ENCODE data around the gene RPS6KA4.

DNA sequence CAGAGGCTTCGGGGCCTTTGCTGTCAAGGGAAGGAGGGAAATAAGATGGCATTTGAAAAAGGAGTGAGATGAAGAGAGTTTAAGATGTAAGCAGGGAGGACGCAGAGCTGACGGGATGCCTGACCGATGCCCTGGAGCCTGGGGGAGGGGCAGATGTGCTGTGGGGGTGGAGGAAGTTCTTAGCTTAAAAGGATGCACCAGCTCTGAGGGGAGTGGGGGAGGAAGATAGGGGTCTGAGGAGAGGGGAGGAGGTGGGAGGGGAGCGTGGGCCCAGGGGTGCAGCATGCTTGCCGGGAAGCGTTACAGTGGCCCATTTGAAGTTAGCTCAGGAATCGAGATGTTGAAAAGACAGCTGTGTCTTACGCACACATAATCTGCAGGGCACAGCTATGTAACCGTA, 56.3 kb downstream of the RPS6KA4 start:
- TF ChIP-seq, protein P1, sequence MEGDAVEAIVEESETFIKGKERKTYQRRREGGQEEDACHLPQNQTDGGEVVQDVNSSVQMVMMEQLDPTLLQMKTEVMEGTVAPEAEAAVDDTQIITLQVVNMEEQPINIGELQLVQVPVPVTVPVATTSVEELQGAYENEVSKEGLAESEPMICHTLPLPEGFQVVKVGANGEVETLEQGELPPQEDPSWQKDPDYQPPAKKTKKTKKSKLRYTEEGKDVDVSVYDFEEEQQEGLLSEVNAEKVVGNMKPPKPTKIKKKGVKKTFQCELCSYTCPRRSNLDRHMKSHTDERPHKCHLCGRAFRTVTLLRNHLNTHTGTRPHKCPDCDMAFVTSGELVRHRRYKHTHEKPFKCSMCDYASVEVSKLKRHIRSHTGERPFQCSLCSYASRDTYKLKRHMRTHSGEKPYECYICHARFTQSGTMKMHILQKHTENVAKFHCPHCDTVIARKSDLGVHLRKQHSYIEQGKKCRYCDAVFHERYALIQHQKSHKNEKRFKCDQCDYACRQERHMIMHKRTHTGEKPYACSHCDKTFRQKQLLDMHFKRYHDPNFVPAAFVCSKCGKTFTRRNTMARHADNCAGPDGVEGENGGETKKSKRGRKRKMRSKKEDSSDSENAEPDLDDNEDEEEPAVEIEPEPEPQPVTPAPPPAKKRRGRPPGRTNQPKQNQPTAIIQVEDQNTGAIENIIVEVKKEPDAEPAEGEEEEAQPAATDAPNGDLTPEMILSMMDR (IDR thresholded peaks at IDR 0.05; ENCODE audit: borderline replicate concordance, extremely low read depth, low read length, poor library complexity, severe bottlenecking) = no peak
- TF ChIP-seq EZH2 (IDR thresholded peaks at IDR 0.05; ENCODE audit: borderline replicate concordance, low read depth, low read length, severe bottlenecking) = no peak
